ENCODE data around the gene LSM4.

- no peak for TF ChIP-seq EZH2 (IDR thresholded peaks at IDR 0.05; ENCODE audit: low read length, missing control alignments)
- no peak for TF ChIP-seq CTCF (conservative IDR thresholded peaks at IDR 0.05 in 1 of 2, IDR thresholded peaks at IDR 0.05 in 1 of 2; ENCODE audit: low read depth in 1 of 2, low read length in 2 of 2)
Observed at GRCh38 chr19:18299654-18300053, 23.2 kb downstream of the LSM4 start.

All from fibroblast of lung (primary cell).